UCSD-AML1 (cell line): Measurements from ENCODE around the gene TOB1.
"Not testable (repeated sequence)": the region's sequence is repeated elsewhere in the genome, so short reads cannot be mapped to it uniquely, and the experiment has no call there.

Source experiments
- DNase-seq: peaks from one replicate; lab custom pipeline; 2025; ENCODE audit not compliant: unreplicated experiment; lab: John Stamatoyannopoulos, UW

The TOB1 gene

GRCh38 chr17:50899005-50899460 is 32.9 kb upstream of the TOB1 start:
- DNase-seq: no peak

- no peak for DNase-seq
Measured at GRCh38 chr17:50898369-50899004, 32.3 kb upstream of the TOB1 start.

GRCh38 chr17:50894513-50894912 is 28.4 kb upstream of the TOB1 start:
- DNase-seq: not testable (repeated sequence)

GRCh38 chr17:50893183-50893993 is 27.2 kb upstream of the TOB1 start:
- no peak for DNase-seq

- DNase-seq: no peak
Measured at GRCh38 chr17:50892101-50892776, 26.1 kb upstream of the TOB1 start.

GRCh38 chr17:50891577-50891989 is 25.4 kb upstream of the TOB1 start:
- no peak for DNase-seq

- DNase-seq: no peak
Measured at GRCh38 chr17:50890675-50891516, 24.7 kb upstream of the TOB1 start.

GRCh38 chr17:50889528-50890118 is 23.5 kb upstream of the TOB1 start:
- DNase-seq: no peak

GRCh38 chr17:50887705-50888245 is 21.6 kb upstream of the TOB1 start:
- DNase-seq: no peak

- no peak for DNase-seq
Measured at GRCh38 chr17:50884439-50885311, 18.5 kb upstream of the TOB1 start.

GRCh38 chr17:50883850-50884438 is 17.8 kb upstream of the TOB1 start:
- DNase-seq: peak; percentile 25

GRCh38 chr17:50882851-50883250 is 16.7 kb upstream of the TOB1 start:
- DNase-seq: no peak

- no peak for DNase-seq
Measured at GRCh38 chr17:50881182-50881581, 15.0 kb upstream of the TOB1 start.

GRCh38 chr17:50879086-50879485 is 12.9 kb upstream of the TOB1 start:
- DNase-seq: no peak

- no peak for DNase-seq
Measured at GRCh38 chr17:50877838-50878237, 11.7 kb upstream of the TOB1 start.

- DNase-seq: not testable (repeated sequence)
Measured at GRCh38 chr17:50877042-50877441, 10.9 kb upstream of the TOB1 start.

GRCh38 chr17:50875074-50875473 is 8.9 kb upstream of the TOB1 start:
- no peak for DNase-seq

- peak; percentile 18 for DNase-seq
Measured at GRCh38 chr17:50872710-50873424, 6.7 kb upstream of the TOB1 start.
